K562 (cell line): ENCODE measurements around the gene CECR2.

Source experiments
- CHD1 ChIP-seq: fragments of 200-600 bp; sonication (generic); IDR thresholded peaks from one replicate; pipeline ENCODE4 v1.6.1; 2012; ENCODE audit warnings: mild to moderate bottlenecking, moderate library complexity, low read length, inconsistent platforms
- CHD2 ChIP-seq: IDR thresholded peaks from 2 replicates; pipeline ENCODE4 v1.6.1; 2011; ENCODE audit warnings: low read depth, low read length
- HMG20A ChIP-seq: fragments of 450-650 bp; formaldehyde crosslinking; conservative IDR thresholded peaks from 2 replicates; pipeline ENCODE4 v1.4.0; 2020; ENCODE audit warnings: mild to moderate bottlenecking, mixed read lengths
- KAT8 ChIP-seq: fragments of 450-650 bp; IDR thresholded peaks from 2 replicates; pipeline ENCODE4 v1.6.1; 2016; ENCODE audit warnings: low read depth, mild to moderate bottlenecking
- KDM1A ChIP-seq, 2 experiments: fragments of 450-650 bp; IDR thresholded peaks; 2 replicates each; pipeline ENCODE4 v1.6.1; 2016; ENCODE audit warnings: mild to moderate bottlenecking in 2 of 2
- RBM39 ChIP-seq: fragments of 200-400 bp; formaldehyde crosslinking; optimal IDR thresholded peaks from 2 replicates; pipeline ENCODE3; 2018; ENCODE audit warnings: low read depth, low read length
- SAFB2 ChIP-seq: fragments of 200-400 bp; formaldehyde crosslinking; IDR thresholded peaks from 2 replicates; pipeline ENCODE4 v1.6.1; 2018; ENCODE audit warnings: borderline replicate concordance, low read length, low read depth, moderate library complexity; ENCODE audit not compliant: severe bottlenecking
- SMC3 ChIP-seq: conservative IDR thresholded peaks from 2 replicates; pipeline ENCODE4 v1.6.1; 2011; ENCODE audit warnings: low read depth, low read length, improper control_type of control experiment; ENCODE audit not compliant: insufficient read depth
- TAF1 ChIP-seq: IDR thresholded peaks from 2 replicates; pipeline ENCODE4 v1.6.1; 2011; ENCODE audit warnings: mild to moderate bottlenecking, low read length, moderate library complexity; ENCODE audit not compliant: insufficient read depth, control insufficient read depth, severe bottlenecking; ENCODE audit errors: extremely low read depth
- ZNF780A ChIP-seq: fragments of 250-450 bp; sonication (Bioruptor Pico); IDR thresholded peaks from 2 replicates; pipeline ENCODE4 v1.5.0; 2021; ENCODE audit warnings: mild to moderate bottlenecking

DNA sequence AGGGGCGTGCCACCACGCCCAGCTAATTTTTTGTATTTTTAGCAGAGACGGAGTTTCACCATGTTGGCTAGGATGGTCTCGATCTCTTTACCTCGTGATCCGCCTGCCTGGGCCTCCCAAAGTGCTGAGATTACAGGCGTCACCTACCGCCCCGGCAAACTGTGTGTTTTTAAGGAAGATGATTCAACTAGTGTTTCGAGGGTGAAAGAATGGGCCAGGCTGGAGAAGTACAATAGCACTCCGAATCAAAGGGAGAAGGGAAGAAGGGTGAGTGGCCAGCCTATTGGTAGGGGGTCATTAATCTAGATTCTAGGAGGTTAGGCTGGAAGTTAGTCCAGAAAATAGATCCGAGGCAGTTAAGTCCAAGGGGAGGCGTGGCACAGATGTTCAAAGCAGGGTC is 2.9 kb upstream of the CECR2 start:
- TF ChIP-seq CHD1 (no peak), SMC3 (no peak), KAT8 (no peak), SAFB2 (no peak), HMG20A (CRISPR knock-in tag) (no peak), TAF1 (no peak), RBM39 (no peak), KDM1A (IDR thresholded peaks at IDR 0.05) (no peak), ZNF780A (CRISPR knock-in tag) (no peak), CHD2 (no peak)
